Esophagus muscularis mucosa (tissue), 4 donors: ENCODE data around the gene FN1. TPM values are rescaled to one million over a fixed set of nuclear protein-coding genes. Genes with fewer than 3 reads are reported as not detected.
A peak's percentile ranks its signal among the peaks of the same experiment; 100 is the strongest.

Experiments
- DNase-seq: peaks from one replicate; pipeline ENCODE4 v3.0.0-alpha.2; 2017; ENCODE audit errors: extremely low spot score
- H3K27ac ChIP-seq, 4 donors: fragments of 200-600 bp; sonication (generic); replicated peaks in 1 of 4; 1 replicate in 3 of 4; 2 replicates in 1 of 4; pipeline ENCODE4 v1.5.1; 2016 to 2019; ENCODE audit warnings: mild to moderate bottlenecking in 1 of 4
- H3K27me3 ChIP-seq, 4 donors: fragments of 200-600 bp; sonication (generic); one replicate each; pipeline versions ENCODE4 v1.5.1 to v1.6.0; 2016 to 2019
- H3K36me3 ChIP-seq, 4 donors: fragments of 200-600 bp; sonication (generic); one replicate each; pipeline ENCODE4 v1.5.1; 2016 to 2019
- H3K4me1 ChIP-seq, 4 donors: fragments of 200-600 bp; sonication (generic); one replicate each; pipeline ENCODE4 v1.5.1; 2016 to 2019
- H3K4me3 ChIP-seq, 4 donors: fragments of 200-600 bp; sonication (generic); 1 replicate in 2 of 4; 2 replicates in 2 of 4; pipeline ENCODE4 v1.5.1; 2016 to 2019; ENCODE audit warnings: mild to moderate bottlenecking in 4 of 4, moderate library complexity in 1 of 4
- H3K9me3 ChIP-seq, 4 donors: fragments of 200-600 bp; sonication (generic); 1 replicate in 3 of 4; 2 replicates in 1 of 4; pipeline ENCODE4 v1.5.1; 2016 to 2019
- CTCF ChIP-seq, 3 experiments: fragments of 200-600 bp in 2 of 3; fragments of 450-650 bp in 1 of 3; sonication (generic) in 2 of 3; IDR thresholded peaks; one replicate each; pipeline ENCODE4 v1.5.1; 2017 to 2019; ENCODE audit warnings: antibody characterized with exemption in 3 of 3, mild to moderate bottlenecking in 2 of 3, moderate library complexity in 1 of 3
- EP300 ChIP-seq: sonication (generic); formaldehyde crosslinking; IDR thresholded peaks from one replicate; pipeline ENCODE4 v1.6.1; 2017; ENCODE audit warnings: antibody characterized with exemption
- POLR2A ChIP-seq: fragments of 450-650 bp; IDR thresholded peaks from one replicate; pipeline ENCODE4 v1.6.1; 2017; ENCODE audit warnings: antibody characterized with exemption, moderate library complexity, mild to moderate bottlenecking, low read depth
- POLR2AphosphoS5 ChIP-seq, 2 donors: sonication (generic); formaldehyde crosslinking; IDR thresholded peaks; one replicate each; pipeline ENCODE4 v1.6.1; 2017; ENCODE audit warnings: antibody characterized with exemption in 2 of 2
- WGBS: methylation state at CpG from one replicate; pipeline ENCODE4 v1.1.5; 2018; 5-methylcytosine and 5-hydroxymethylcytosine counted together
- intact Hi-C: fragments of 100-400 bp; cut with DNase I; formaldehyde crosslinking; loops from one replicate; pipeline ENCODE4 v1.15.1; 2023
- total RNA-seq, 4 donors: library from RNA; depleted of rRNA; stranded (reverse); fragments of >200 nt; gene quantifications; one replicate each; pipeline versions ENCODE4 v1.1.0 to v1.2.1, GENCODE V29; 2016

Gene FN1
- total RNA-seq, 4 donors from 2014 or later = 2,256 to 4,873 (median 2,950) TPM

DNA sequence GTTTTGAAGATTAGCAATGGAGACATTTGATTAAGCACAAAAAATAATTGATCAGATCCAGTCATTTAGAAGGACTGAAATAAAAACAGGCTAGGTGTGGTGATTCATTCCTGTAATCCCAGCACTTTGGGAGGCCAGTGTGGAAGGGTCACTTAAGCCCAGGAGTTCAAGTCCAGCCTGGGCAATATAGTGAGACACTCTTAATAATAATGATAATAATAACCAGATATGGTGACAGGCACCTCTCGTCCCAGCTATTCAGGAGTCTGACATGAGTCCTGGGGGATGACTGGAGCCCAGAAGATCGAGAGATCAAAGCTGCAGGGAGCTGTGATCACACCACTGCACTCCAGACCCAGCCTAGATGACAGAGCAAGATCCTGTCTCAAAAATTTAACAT is 3.5 kb upstream of the FN1 start:
- H3K27ac ChIP-seq = no peak overlapping the region
- WGBS = 81% methylated on average over 2 of the region's 2 CpGs
- DNase-seq = no peak

GRCh38 chr2:215437614-215438013 is 1.7 kb upstream of the FN1 start:
- Histone ChIP-seq H3K4me3 (peak overlapping the region in 3 of 4 donors; percentile 86 to 95 (median 91)), H3K36me3 (peaks cover 0 to 6% (median 0%) of the 10 kb centered on the region in 4 donors), H3K27ac (peak overlapping the region; percentile 87 to 97 (median 92)), H3K4me1 (peaks cover 9 to 33% (median 24%) of the 10 kb centered on the region in 4 donors), H3K27me3 (no peaks in the 10 kb centered on the region), H3K9me3 (no peaks in the 10 kb centered on the region)
- intact Hi-C loops = loop anchor here (5.0 to 10.0 kb wide), 3 partner anchors 185 to 397 kb away; no protein-coding TSS in a partner anchor
- 58% methylated on average over 2 of the region's 2 CpGs for WGBS
- no peak for TF ChIP-seq EP300
- TF ChIP-seq POLR2AphosphoS5 (IDR thresholded peaks at IDR 0.05) = no peak
- no peak for TF ChIP-seq CTCF (IDR thresholded peaks at IDR 0.05)
- TF ChIP-seq POLR2A = no peak
- no peak for DNase-seq

More for the DNA sequence above, 3.5 kb upstream of the FN1 start:
- intact Hi-C loops = loop anchor here (5.0 to 10.0 kb wide), 3 partner anchors 183 to 395 kb away; no protein-coding TSS in a partner anchor
- TF ChIP-seq POLR2AphosphoS5 (IDR thresholded peaks at IDR 0.05) = no peak
- TF ChIP-seq POLR2A = no peak
- no peak for TF ChIP-seq EP300
- no peak for TF ChIP-seq CTCF (IDR thresholded peaks at IDR 0.05)
- Histone ChIP-seq H3K4me1 (peaks cover 9 to 25% (median 19%) of the 10 kb centered on the region in 4 donors), H3K27me3 (no peaks in the 10 kb centered on the region), H3K9me3 (no peaks in the 10 kb centered on the region), H3K36me3 (no peaks in the 10 kb centered on the region), H3K4me3 (no peak overlapping the region)

GRCh38 chr2:215436705-215437565 is 1.1 kb upstream of the FN1 start:
- peak overlapping the region; percentile 87 to 97 (median 92) for H3K27ac ChIP-seq
- H3K36me3 ChIP-seq = peaks cover 0 to 12% (median 0%) of the 10 kb centered on the region in 4 donors
- H3K4me3 ChIP-seq = peak overlapping the region; percentile 74 to 95 (median 88)
- H3K4me1 ChIP-seq = peaks cover 9 to 40% (median 31%) of the 10 kb centered on the region in 4 donors
- H3K9me3 ChIP-seq = no peaks in the 10 kb centered on the region
- 5% methylated on average over 22 of the region's 22 CpGs for WGBS
- DNase-seq = no peak
- TF ChIP-seq POLR2AphosphoS5 (IDR thresholded peaks at IDR 0.05) (no peak), POLR2A (no peak), EP300 (no peak), CTCF (IDR thresholded peaks at IDR 0.05) (no peak)
- H3K27me3 ChIP-seq = no peaks in the 10 kb centered on the region
- intact Hi-C loops = loop anchor here (5.0 to 10.0 kb wide), 3 partner anchors 185 to 398 kb away; no protein-coding TSS in a partner anchor

GRCh38 chr2:215435280-215435869 is 493 bp downstream of the FN1 start:
- Histone ChIP-seq H3K36me3 (peaks cover 0 to 25% (median 2%) of the 10 kb centered on the region in 4 donors), H3K4me3 (peak overlapping the region; percentile 74 to 95 (median 88)), H3K27me3 (no peaks in the 10 kb centered on the region), H3K4me1 (peaks cover 9 to 55% (median 46%) of the 10 kb centered on the region in 4 donors), H3K9me3 (no peaks in the 10 kb centered on the region), H3K27ac (peak overlapping the region; percentile 87 to 97 (median 96))
- intact Hi-C loops = loop anchor here (5.0 to 10.0 kb wide), 3 partner anchors 187 to 399 kb away; no protein-coding TSS in a partner anchor
- WGBS = 2% methylated on average over 11 of the region's 31 CpGs
- TF ChIP-seq POLR2A (no peak), CTCF (IDR thresholded peaks at IDR 0.05) (no peak)
- no peak for DNase-seq
